Neural progenitor cell (in vitro differentiated cells): Measurements from ENCODE around the gene CREBRF. TPM values are rescaled to one million over a fixed set of nuclear protein-coding genes. Genes with fewer than 3 reads are reported as not detected.
"Not testable (repeated sequence)": the region's sequence is repeated elsewhere in the genome, so short reads cannot be mapped to it uniquely, and the experiment has no call there.

Experiments used
- DNase-seq: peaks from one replicate; pipeline ENCODE4 v3.0.0-alpha.2; 2016; ENCODE audit warnings: low spot score
- H2AFZ ChIP-seq: fragments of 200-600 bp; sonication (generic); replicated peaks from 2 replicates; pipeline ENCODE4 v1.6.1; 2016; ENCODE audit warnings: antibody characterized with exemption
- H3F3A ChIP-seq: fragments of 200-600 bp; sonication (generic); 2 replicates; pipeline ENCODE4 v1.6.1; 2016; ENCODE audit warnings: antibody characterized with exemption, low read depth
- H3K27ac ChIP-seq: fragments of 200-600 bp; sonication (generic); 2 replicates; pipeline ENCODE4 v1.5.1; 2016; ENCODE audit warnings: mild to moderate bottlenecking
- H3K27me3 ChIP-seq: fragments of 200-600 bp; sonication (generic); 2 replicates; pipeline ENCODE4 v1.6.1; 2016; ENCODE audit warnings: mild to moderate bottlenecking, moderate library complexity
- H3K36me3 ChIP-seq: fragments of 200-600 bp; sonication (generic); 2 replicates; pipeline ENCODE4 v1.5.1; 2016
- H3K4me1 ChIP-seq: fragments of 200-600 bp; sonication (generic); 2 replicates; pipeline ENCODE4 v1.6.1; 2016; ENCODE audit warnings: mixed run types
- H3K4me2 ChIP-seq: fragments of 200-600 bp; sonication (generic); 2 replicates; pipeline ENCODE4 v1.6.1; 2016
- H3K4me3 ChIP-seq: fragments of 200-600 bp; sonication (generic); 2 replicates; pipeline ENCODE4 v1.5.1; 2016
- H3K79me2 ChIP-seq: fragments of 200-600 bp; sonication (generic); 2 replicates; pipeline ENCODE4 v1.6.1; 2016; ENCODE audit warnings: low read depth
- H3K9ac ChIP-seq: fragments of 200-600 bp; sonication (generic); 2 replicates; pipeline ENCODE4 v1.6.1; 2016
- H3K9me3 ChIP-seq: fragments of 200-600 bp; sonication (generic); 2 replicates; pipeline ENCODE4 v1.5.1; 2016; ENCODE audit warnings: low read depth
- H4K20me1 ChIP-seq: fragments of 200-600 bp; sonication (generic); 2 replicates; pipeline ENCODE4 v1.6.1; 2016; ENCODE audit warnings: low read depth
- H3K27ac Mint-ChIP-seq: 3 replicates; pipeline ENCODE4 v1.8.0; 2021; ENCODE audit warnings: mixed read lengths
- H3K27me3 Mint-ChIP-seq: 2 replicates; pipeline ENCODE4 v1.8.0; 2022; ENCODE audit warnings: low read depth, mild to moderate bottlenecking, inconsistent platforms, moderate library complexity, mixed read lengths; ENCODE audit not compliant: insufficient read depth
- H3K36me3 Mint-ChIP-seq: 3 replicates; pipeline ENCODE4 v1.8.0; 2021; ENCODE audit warnings: mixed read lengths
- H3K4me1 Mint-ChIP-seq: 3 replicates; pipeline ENCODE4 v1.8.0; 2021; ENCODE audit warnings: mixed read lengths
- H3K4me3 Mint-ChIP-seq: 3 replicates; pipeline ENCODE4 v1.8.0; 2021; ENCODE audit warnings: mild to moderate bottlenecking, moderate library complexity, mixed read lengths
- H3K9me3 Mint-ChIP-seq: 3 replicates; pipeline ENCODE4 v1.8.0; 2020; ENCODE audit warnings: mixed read lengths
- CTCF ChIP-seq: fragments of 200-600 bp; sonication (generic); IDR thresholded peaks from 2 replicates; pipeline ENCODE4 v1.5.1; 2017; ENCODE audit warnings: antibody characterized with exemption, mild to moderate bottlenecking
- EZH2 ChIP-seq: fragments of 200-600 bp; sonication (generic); IDR thresholded peaks from 2 replicates; pipeline ENCODE4 v1.6.1; 2017; ENCODE audit warnings: antibody characterized with exemption, mild to moderate bottlenecking, moderate library complexity
- EZH2phosphoT487 ChIP-seq: fragments of 200-600 bp; sonication (generic); IDR thresholded peaks from 2 replicates; pipeline ENCODE4 v1.6.1; 2017; ENCODE audit warnings: antibody characterized with exemption
- total RNA-seq: library from RNA; depleted of rRNA; stranded (reverse); fragments of >200 nt; gene quantifications from 2 replicates; pipeline ENCODE4 v1.2.3, GENCODE V29; 2015; ENCODE audit warnings: low replicate concordance

CREBRF gene
- total RNA-seq, 1 donor from 2014 or later = 14.3 TPM

- Histone ChIP-seq H3K79me2 (no peaks in the 10 kb centered on the region), H4K20me1 (no peaks in the 10 kb centered on the region), H3K9me3 (no peaks in the 10 kb centered on the region), H3K4me1 (no peaks in the 10 kb centered on the region), H3K36me3 (no peaks in the 10 kb centered on the region), H3K4me2 (no peak overlapping the region), H2AFZ (no peak overlapping the region), H3K9ac (no peak overlapping the region), H3K27ac (no peak overlapping the region), H3K4me3 (no peak overlapping the region), H3F3A (peaks cover 4% of the 10 kb centered on the region), H3K27me3 (no peaks in the 10 kb centered on the region)
- H3K9me3 Mint-ChIP-seq = no peaks in the 10 kb centered on the region
- DNase-seq = no peak
- TF ChIP-seq CTCF (no peak), EZH2phosphoT487 (no peak), EZH2 (no peak)
- H3K4me3 Mint-ChIP-seq = no peak overlapping the region
- peaks cover 6% of the 10 kb centered on the region for H3K36me3 Mint-ChIP-seq
- peaks cover 8% of the 10 kb centered on the region for H3K4me1 Mint-ChIP-seq
- H3K27me3 Mint-ChIP-seq = peaks cover 2% of the 10 kb centered on the region
- no peak overlapping the region for H3K27ac Mint-ChIP-seq
These were observed 92.2 kb downstream of the CREBRF start for GRCh38 chr5:173148354-173148753.

- Mint-ChIP-seq H3K9me3 (no peaks in the 10 kb centered on the region), H3K27ac (no peak overlapping the region)
These were observed 96.4 kb downstream of the CREBRF start for GRCh38 chr5:173152547-173152946.

GRCh38 chr5:173153842-173154241, 97.7 kb downstream of the CREBRF start:
- Mint-ChIP-seq H3K9me3 (no peaks in the 10 kb centered on the region), H3K4me3 (no peak overlapping the region), H3K36me3 (peaks cover 11% of the 10 kb centered on the region), H3K27me3 (no peaks in the 10 kb centered on the region), H3K27ac (no peak overlapping the region), H3K4me1 (no peaks in the 10 kb centered on the region)
- H3K27me3 ChIP-seq = no peaks in the 10 kb centered on the region
- H3K36me3 ChIP-seq = no peaks in the 10 kb centered on the region
- no peak overlapping the region for H3K27ac ChIP-seq
- no peak overlapping the region for H3K4me2 ChIP-seq
- no peaks in the 10 kb centered on the region for H3K4me1 ChIP-seq
- H3K9ac ChIP-seq = no peak overlapping the region
- no peak overlapping the region for H2AFZ ChIP-seq
- no peaks in the 10 kb centered on the region for H3K9me3 ChIP-seq
- no peak overlapping the region for H3K4me3 ChIP-seq
- H3K79me2 ChIP-seq = no peaks in the 10 kb centered on the region
- TF ChIP-seq CTCF (no peak), EZH2 (no peak), EZH2phosphoT487 (no peak)
- no peaks in the 10 kb centered on the region for H4K20me1 ChIP-seq
- DNase-seq = no peak
- H3F3A ChIP-seq = no peaks in the 10 kb centered on the region

More at GRCh38 chr5:173152547-173152946, 96.4 kb downstream of the CREBRF start:
- TF ChIP-seq EZH2phosphoT487 = no peak
- TF ChIP-seq CTCF = no peak
- no peak for TF ChIP-seq EZH2
- H3K36me3 ChIP-seq = no peaks in the 10 kb centered on the region
- no peaks in the 10 kb centered on the region for H3F3A ChIP-seq
- no peaks in the 10 kb centered on the region for H4K20me1 ChIP-seq
- no peak overlapping the region for H3K27ac ChIP-seq
- no peaks in the 10 kb centered on the region for H3K27me3 Mint-ChIP-seq
- H3K4me3 Mint-ChIP-seq = no peak overlapping the region
- no peaks in the 10 kb centered on the region for H3K9me3 ChIP-seq
- H2AFZ ChIP-seq = no peak overlapping the region
- no peak overlapping the region for H3K4me3 ChIP-seq
- no peak for DNase-seq
- no peak overlapping the region for H3K9ac ChIP-seq
- no peaks in the 10 kb centered on the region for H3K27me3 ChIP-seq
- H3K4me1 Mint-ChIP-seq = no peaks in the 10 kb centered on the region
- no peak overlapping the region for H3K4me2 ChIP-seq
- H3K79me2 ChIP-seq = no peaks in the 10 kb centered on the region
- peaks cover 12% of the 10 kb centered on the region for H3K36me3 Mint-ChIP-seq
- no peaks in the 10 kb centered on the region for H3K4me1 ChIP-seq

GRCh38 chr5:173154619-173155018, 98.5 kb downstream of the CREBRF start:
- H3F3A ChIP-seq, H3K9me3 Mint-ChIP-seq, H3K36me3 Mint-ChIP-seq, H3K9me3 ChIP-seq, H3K27me3 Mint-ChIP-seq, H3K36me3 ChIP-seq, H3K4me1 ChIP-seq, H3K4me1 Mint-ChIP-seq, H2AFZ ChIP-seq, H3K27ac ChIP-seq, H3K79me2 ChIP-seq, H3K4me3 Mint-ChIP-seq, H3K9ac ChIP-seq, DNase-seq, H4K20me1 ChIP-seq, H3K27me3 ChIP-seq, H3K27ac Mint-ChIP-seq, H3K4me3 ChIP-seq, H3K4me2 ChIP-seq: not testable (repeated sequence)
